Activated naive CD8-positive, alpha-beta T cell treated with anti-CD3 and anti-CD28 coated beads, Interleukin-2, amount 50 U/mL, for 24 hours (primary cell): Measurements from ENCODE around the gene ARHGAP10.

Source experiments
- ATAC-seq: fragments of 150-1000 bp; cut with Tn5 transposase; one replicate; pipeline ENCODE4 v1.10.0; 2021
- DNase-seq: peaks from one replicate; pipeline ENCODE4 v3.0.0; 2021
- H3K27ac Mint-ChIP-seq: one replicate; pipeline ENCODE4 v1.8.0; 2021; ENCODE audit warnings: mild to moderate bottlenecking, mixed read lengths
- H3K27me3 Mint-ChIP-seq: one replicate; pipeline ENCODE4 v1.8.0; 2021; ENCODE audit warnings: mixed read lengths
- H3K36me3 Mint-ChIP-seq: one replicate; pipeline ENCODE4 v1.8.0; 2021; ENCODE audit warnings: low read depth, mixed read lengths
- H3K4me1 Mint-ChIP-seq: one replicate; pipeline ENCODE4 v1.8.0; 2021; ENCODE audit warnings: mixed read lengths
- H3K4me3 Mint-ChIP-seq: one replicate; pipeline ENCODE4 v1.8.0; 2021; ENCODE audit warnings: mild to moderate bottlenecking, moderate library complexity, mixed read lengths
- H3K9me3 Mint-ChIP-seq: one replicate; pipeline ENCODE4 v1.8.0; 2021; ENCODE audit warnings: mixed read lengths

The ARHGAP10 gene

DNA sequence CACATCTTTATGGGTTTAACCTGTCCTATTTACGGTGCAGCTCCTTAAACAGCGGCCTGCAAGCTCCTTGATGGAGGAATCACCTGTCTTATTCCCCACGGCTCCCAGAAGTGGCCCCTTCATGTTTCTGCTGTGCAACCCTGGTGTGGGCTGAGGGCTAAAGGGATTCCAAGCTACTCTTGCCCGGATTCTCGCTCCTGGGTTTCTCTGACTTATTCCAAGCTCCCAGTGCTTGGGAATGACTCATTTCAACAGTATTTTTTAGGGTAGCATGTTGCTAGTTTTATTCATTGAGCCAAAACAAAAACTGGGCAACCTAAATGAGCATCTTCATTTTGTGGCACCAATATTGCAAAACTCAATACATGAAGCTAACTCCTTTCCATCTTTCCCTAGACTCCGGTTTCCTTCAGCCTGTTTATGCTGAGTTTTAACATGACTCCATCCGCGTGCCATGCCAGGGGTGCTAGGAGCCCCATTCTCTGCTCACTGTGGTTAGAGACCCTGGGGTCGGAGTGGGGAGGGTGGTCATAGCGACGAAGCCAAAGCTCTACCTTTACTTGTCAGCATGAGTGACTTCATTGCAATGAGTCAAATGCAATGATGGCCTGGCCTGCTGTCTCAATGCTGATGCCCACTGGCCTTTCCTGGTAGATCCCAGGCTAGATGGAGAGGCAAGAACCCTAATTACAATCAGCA lies 360.6 kb downstream of the ARHGAP10 start:
- peaks cover 11% of the 10 kb centered on the region for H3K36me3 Mint-ChIP-seq
- H3K4me1 Mint-ChIP-seq: peaks cover 1% of the 10 kb centered on the region
- no peak overlapping the region for H3K4me3 Mint-ChIP-seq
- ATAC-seq (no peak), DNase-seq (no peak)
- no peaks in the 10 kb centered on the region for H3K27me3 Mint-ChIP-seq
- no peak overlapping the region for H3K27ac Mint-ChIP-seq
- no peaks in the 10 kb centered on the region for H3K9me3 Mint-ChIP-seq

DNA sequence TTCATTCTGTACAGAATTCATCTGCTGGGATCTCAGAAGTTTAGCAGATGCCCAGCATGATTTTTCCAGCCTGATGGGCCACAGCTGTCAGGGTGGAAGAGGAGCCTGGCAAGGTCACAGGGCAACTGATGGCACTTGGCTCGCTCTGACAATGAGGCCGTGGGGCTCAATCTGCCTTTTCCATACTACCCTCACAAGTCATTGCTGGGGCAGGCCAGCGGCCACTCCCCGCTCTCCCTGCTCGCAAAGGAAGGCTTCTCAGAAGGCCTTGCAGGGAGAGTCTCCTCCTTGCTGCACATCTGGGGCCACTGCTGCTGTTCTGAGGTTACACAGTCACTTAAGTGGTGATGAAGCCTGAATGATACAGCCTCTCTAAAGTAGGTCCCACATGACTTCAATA lies 361.2 kb downstream of the ARHGAP10 start:
- H3K9me3 Mint-ChIP-seq: no peaks in the 10 kb centered on the region
- H3K36me3 Mint-ChIP-seq: peaks cover 10% of the 10 kb centered on the region
- no peaks in the 10 kb centered on the region for H3K27me3 Mint-ChIP-seq
- DNase-seq (no peak), ATAC-seq (no peak)
- no peak overlapping the region for H3K27ac Mint-ChIP-seq
- H3K4me1 Mint-ChIP-seq: peaks cover 1% of the 10 kb centered on the region
- no peak overlapping the region for H3K4me3 Mint-ChIP-seq

DNA sequence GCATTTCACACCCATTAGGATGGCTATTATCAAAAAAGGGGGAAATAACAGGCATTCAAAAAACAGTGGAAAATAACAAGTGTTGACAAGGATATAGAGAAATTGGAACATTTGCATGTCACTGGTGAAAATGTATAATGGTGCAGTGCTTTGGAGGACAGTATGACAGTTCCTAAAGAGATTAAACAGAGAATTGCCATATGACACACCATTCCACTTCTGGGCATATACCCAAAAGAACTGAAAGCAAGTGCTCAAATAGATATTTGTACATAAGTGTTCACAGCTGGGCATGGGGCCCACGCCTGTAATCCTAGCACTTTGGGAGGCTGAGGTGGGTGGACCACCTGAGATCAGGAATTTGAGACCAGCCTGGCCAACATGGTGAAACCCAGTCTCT lies 362.3 kb downstream of the ARHGAP10 start:
- no peak for ATAC-seq
- peaks cover 5% of the 10 kb centered on the region for H3K36me3 Mint-ChIP-seq
- no peak for DNase-seq
- no peaks in the 10 kb centered on the region for H3K27me3 Mint-ChIP-seq
- H3K27ac Mint-ChIP-seq: no peak overlapping the region
- peaks cover 1% of the 10 kb centered on the region for H3K4me1 Mint-ChIP-seq
- no peak overlapping the region for H3K4me3 Mint-ChIP-seq
- H3K9me3 Mint-ChIP-seq: no peaks in the 10 kb centered on the region

DNA sequence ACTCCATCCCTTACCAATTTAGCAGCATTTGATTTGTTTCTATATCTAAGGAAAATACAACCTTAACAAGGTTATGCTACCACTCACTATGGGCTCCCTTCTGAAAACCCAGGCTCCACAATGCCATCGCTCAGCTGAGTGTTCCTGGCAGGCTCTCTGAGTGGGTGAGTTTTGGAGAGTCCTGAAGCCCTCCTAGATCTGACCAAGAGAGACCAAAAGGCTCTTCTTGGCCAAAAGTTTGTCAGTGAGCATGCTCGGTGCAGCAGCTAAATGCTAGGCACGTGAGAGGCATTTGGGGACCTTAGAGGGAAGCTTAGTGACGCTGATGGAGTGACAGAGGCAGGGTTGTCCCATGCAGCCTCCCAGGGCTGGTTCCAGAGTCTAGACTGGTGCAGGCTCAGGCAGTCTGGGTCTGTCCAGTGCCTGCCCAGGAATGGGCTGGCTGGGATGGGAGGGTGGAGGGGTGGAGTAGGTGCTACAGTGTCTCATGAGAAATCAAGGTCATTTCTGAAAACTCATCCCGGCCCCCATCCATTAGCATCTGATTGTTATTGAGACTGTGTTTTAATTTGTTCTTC lies 363.5 kb downstream of the ARHGAP10 start:
- ATAC-seq (no peak), DNase-seq (no peak)
- H3K27me3 Mint-ChIP-seq: no peaks in the 10 kb centered on the region
- H3K36me3 Mint-ChIP-seq: peaks cover 5% of the 10 kb centered on the region
- H3K9me3 Mint-ChIP-seq: no peaks in the 10 kb centered on the region
- peaks cover 1% of the 10 kb centered on the region for H3K4me1 Mint-ChIP-seq
- H3K27ac Mint-ChIP-seq: no peak overlapping the region
- H3K4me3 Mint-ChIP-seq: no peak overlapping the region

DNA sequence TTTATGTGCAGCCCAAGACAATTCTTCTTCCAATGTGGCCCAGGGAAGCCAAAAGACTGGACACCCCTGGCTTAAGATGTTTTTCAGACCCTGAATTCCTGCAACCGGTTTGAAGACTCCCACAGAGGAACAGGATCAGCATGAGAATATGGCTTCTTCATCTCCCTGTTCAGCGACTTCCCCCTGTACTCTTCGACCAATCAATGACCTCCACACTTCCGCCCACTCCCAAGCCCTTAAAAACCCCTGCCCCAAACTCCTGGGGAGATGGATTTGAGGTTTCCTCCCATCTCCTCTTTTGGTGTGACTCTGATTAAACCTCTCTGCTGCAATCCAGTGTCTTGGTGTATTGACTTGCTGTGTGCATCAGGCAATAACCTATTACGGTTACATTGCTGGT lies 365.9 kb downstream of the ARHGAP10 start:
- Mint-ChIP-seq H3K36me3 (peaks cover 5% of the 10 kb centered on the region), H3K27ac (no peak overlapping the region), H3K4me3 (no peak overlapping the region), H3K4me1 (peaks cover 17% of the 10 kb centered on the region), H3K9me3 (no peaks in the 10 kb centered on the region), H3K27me3 (no peaks in the 10 kb centered on the region)
- ATAC-seq: no peak
- DNase-seq: no peak

DNA sequence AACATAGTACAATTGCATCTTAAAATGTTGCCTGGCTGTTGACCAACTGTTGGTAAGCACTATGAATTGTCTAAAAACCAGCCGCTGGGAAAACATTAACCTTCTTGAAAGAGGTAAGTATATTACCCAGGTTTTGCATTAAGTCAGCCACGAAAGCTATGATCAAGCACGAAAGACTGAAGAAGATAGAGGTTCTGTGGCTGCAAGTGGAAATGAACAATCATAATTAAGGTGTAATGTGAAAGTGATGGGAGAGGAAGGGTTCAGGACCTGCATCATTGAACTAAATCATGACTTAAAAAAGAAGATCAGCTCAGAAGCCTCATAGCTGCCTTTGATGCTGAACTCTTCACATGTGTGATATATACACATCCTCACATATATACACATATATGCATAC lies 369.3 kb downstream of the ARHGAP10 start:
- Mint-ChIP-seq H3K4me3 (no peak overlapping the region), H3K36me3 (peaks cover 10% of the 10 kb centered on the region), H3K27ac (no peak overlapping the region), H3K27me3 (no peaks in the 10 kb centered on the region), H3K9me3 (no peaks in the 10 kb centered on the region), H3K4me1 (peaks cover 37% of the 10 kb centered on the region)
- DNase-seq (no peak), ATAC-seq (peak; percentile 49)

DNA sequence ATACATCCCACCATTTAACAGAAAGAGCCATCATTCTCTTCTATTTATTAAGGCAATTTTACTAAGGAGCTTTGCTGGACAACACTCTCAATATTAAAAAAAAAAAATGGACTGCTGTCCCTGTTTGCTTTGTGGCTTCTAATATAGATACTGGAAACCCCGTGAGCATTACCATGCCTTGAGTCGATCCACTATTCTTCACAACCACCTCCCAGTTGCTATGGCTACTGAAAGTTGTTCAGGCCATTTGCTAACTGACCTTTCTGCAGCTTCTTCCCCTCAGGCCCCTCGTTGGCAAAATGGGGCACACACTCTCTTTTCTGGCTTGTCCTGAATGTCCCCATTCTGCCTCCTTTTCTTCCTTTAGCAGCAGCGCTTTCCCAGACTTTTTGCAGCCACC lies 369.9 kb downstream of the ARHGAP10 start:
- Mint-ChIP-seq H3K36me3 (peaks cover 10% of the 10 kb centered on the region), H3K4me3 (no peak overlapping the region), H3K4me1 (peaks cover 37% of the 10 kb centered on the region), H3K27me3 (no peaks in the 10 kb centered on the region), H3K9me3 (no peaks in the 10 kb centered on the region), H3K27ac (no peak overlapping the region)
- no peak for DNase-seq
- ATAC-seq: no peak

DNA sequence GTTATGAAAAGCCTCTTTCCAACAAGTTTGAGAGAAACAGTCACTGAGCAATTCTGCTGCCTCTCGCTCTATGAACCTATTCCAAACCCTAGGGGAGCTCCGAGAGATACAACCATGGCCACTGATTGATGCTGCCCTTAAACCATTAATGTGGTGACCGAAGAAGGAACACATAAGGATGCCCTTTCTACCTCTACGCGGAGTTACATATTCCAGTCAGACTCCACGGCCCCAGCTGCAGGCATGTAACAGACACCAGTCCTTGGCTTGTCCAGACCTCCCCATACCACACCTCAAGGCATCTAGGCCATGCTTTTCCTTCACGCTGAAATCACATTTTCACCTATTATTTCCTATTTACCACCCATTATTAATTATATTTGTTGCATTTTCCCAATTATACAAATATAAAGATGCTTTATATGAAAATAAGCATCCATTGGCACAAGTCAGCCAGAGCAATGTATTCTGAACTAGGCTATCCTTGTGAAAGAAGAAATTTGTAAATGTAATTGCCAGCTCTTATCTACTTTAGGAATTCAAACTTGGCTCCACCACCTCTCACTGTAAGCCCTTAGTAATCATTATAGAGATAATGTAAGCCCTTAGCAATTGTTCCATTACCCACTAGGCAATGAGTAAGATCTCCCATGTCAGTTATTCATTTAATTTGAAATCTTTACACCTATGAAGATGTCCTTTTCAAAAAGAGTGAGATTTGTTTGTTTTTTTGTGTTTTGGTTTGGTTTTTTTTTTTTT lies 371.9 kb downstream of the ARHGAP10 start:
- H3K36me3 Mint-ChIP-seq: peaks cover 14% of the 10 kb centered on the region
- no peaks in the 10 kb centered on the region for H3K9me3 Mint-ChIP-seq
- H3K27ac Mint-ChIP-seq: no peak overlapping the region
- H3K27me3 Mint-ChIP-seq: no peaks in the 10 kb centered on the region
- peaks cover 37% of the 10 kb centered on the region for H3K4me1 Mint-ChIP-seq
- DNase-seq (no peak), ATAC-seq (no peak)
- no peak overlapping the region for H3K4me3 Mint-ChIP-seq

DNA sequence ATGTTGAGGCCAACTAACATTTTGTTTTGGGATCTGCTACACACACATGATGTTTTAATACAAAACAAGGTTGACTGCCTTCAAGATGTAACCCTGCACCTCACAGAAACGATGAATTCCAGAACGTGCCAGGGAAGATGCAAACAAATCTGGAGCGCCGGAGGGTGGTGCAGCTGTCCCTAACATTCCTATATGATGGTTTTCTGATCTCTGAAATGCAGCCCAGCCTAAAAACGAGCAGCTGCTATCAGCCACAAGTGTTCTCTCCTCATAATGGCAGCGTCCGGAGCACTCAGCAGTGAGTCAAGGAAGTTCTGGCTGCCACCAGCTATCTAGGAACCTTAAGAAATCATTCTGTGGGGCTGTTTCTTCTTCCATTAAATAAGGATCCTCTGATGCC lies 376.9 kb downstream of the ARHGAP10 start:
- H3K36me3 Mint-ChIP-seq: peaks cover 16% of the 10 kb centered on the region
- ATAC-seq (no peak), DNase-seq (no peak)
- H3K27ac Mint-ChIP-seq: no peak overlapping the region
- H3K9me3 Mint-ChIP-seq: no peaks in the 10 kb centered on the region
- H3K27me3 Mint-ChIP-seq: no peaks in the 10 kb centered on the region
- H3K4me3 Mint-ChIP-seq: no peak overlapping the region
- H3K4me1 Mint-ChIP-seq: peaks cover 41% of the 10 kb centered on the region

DNA sequence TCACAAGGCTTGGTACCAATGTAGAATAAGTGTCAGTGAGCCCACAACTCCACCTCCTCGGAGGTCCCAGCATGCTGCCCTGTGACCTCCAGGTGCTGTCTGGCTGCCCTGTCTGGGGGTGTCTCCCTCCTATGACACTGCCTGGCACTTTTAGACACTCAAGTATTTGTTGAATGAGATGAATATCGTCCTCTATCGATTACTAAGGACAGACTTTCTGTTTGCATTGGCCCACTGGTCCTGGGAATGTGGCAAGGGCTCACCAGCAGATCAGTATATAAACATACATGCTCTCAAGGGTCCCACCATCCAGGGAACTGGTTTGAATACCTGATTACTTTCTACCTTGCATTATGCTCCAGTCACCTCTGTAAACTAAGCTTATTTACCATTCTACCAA lies 377.3 kb downstream of the ARHGAP10 start:
- Mint-ChIP-seq H3K27ac (no peak overlapping the region), H3K27me3 (no peaks in the 10 kb centered on the region), H3K4me1 (peaks cover 37% of the 10 kb centered on the region), H3K4me3 (no peak overlapping the region), H3K36me3 (peaks cover 16% of the 10 kb centered on the region), H3K9me3 (no peaks in the 10 kb centered on the region)
- ATAC-seq (no peak), DNase-seq (no peak)

DNA sequence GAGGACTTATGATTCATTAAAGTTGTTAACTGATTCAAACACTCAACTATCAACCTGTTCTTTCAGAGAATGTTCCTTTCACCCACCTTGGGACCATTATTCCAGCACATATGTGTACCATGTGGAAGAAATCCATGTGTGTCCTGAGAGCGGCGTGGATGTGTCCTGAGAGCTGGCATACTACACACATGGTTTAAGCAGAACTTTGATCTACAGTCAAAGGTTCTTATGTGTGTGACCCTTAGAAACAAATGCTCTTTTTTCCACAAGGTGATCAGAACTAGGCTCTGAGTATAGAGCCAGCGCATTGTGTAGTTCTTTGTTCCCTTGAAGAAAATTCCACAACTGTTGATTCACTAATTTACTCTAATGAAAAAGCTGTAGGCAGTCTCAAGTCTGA lies 378.3 kb downstream of the ARHGAP10 start:
- no peak for ATAC-seq
- Mint-ChIP-seq H3K4me1 (peaks cover 28% of the 10 kb centered on the region), H3K27ac (no peak overlapping the region), H3K36me3 (peaks cover 16% of the 10 kb centered on the region), H3K9me3 (no peaks in the 10 kb centered on the region), H3K4me3 (no peak overlapping the region), H3K27me3 (no peaks in the 10 kb centered on the region)
- no peak for DNase-seq

DNA sequence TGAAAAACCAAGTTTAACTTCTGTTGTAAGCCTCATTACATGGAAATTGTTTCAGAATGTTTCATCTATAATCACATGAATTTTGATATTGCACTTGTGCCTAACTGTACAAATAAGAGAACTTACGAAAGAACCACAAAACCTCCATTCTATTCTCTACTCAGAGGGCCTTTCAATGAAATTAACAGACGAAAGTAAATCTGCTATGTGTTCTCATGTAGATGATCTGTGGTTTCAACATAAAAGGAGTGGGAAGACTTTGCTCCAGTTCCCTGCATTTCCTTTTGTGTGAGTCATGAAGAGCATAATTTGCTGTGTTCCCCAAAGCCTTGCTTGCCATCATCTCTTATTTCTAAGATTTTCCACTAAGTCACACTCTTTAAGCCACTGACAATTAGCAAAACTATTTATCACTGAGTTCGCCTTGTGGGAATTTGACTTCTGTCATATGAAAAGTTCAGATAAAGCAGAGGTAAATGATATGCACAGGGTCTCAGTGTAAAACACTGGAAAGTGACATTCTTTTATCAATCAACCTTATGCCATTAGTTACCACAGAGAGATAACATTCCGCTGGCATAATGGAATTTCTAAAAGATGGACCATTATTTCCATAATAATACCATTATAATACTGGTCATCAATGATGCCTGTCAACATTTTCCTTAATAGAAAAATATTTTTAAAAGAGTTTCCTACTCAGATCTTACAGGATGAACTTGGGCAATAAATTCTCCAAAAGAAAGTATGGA lies 380.5 kb downstream of the ARHGAP10 start:
- no peak overlapping the region for H3K4me3 Mint-ChIP-seq
- H3K27me3 Mint-ChIP-seq: no peaks in the 10 kb centered on the region
- ATAC-seq: peak; percentile 92
- no peaks in the 10 kb centered on the region for H3K9me3 Mint-ChIP-seq
- peaks cover 27% of the 10 kb centered on the region for H3K4me1 Mint-ChIP-seq
- DNase-seq: no peak
- H3K27ac Mint-ChIP-seq: peak overlapping the region; percentile 44
- H3K36me3 Mint-ChIP-seq: peaks cover 5% of the 10 kb centered on the region

DNA sequence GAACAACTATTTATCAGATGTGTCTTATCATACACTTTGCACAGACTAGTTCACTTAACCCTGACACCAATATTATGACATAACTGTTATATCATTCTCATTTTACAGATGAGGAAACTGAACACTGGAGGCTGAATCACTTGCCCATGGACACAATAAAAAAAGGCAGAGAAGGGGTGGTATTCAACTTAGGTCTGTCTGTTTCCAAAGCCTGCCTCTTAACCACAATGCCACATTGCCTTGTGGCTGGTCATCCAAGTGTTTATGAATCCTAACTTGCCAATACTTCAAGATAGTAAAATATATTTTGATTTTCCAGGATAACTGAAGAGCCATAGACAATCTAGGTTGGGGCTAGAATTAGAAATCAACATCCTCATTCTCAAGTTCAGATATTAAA lies 382.5 kb downstream of the ARHGAP10 start:
- Mint-ChIP-seq H3K27ac (no peak overlapping the region), H3K4me1 (peaks cover 27% of the 10 kb centered on the region), H3K4me3 (no peak overlapping the region), H3K9me3 (no peaks in the 10 kb centered on the region), H3K36me3 (peaks cover 7% of the 10 kb centered on the region), H3K27me3 (no peaks in the 10 kb centered on the region)
- ATAC-seq (no peak), DNase-seq (no peak)

DNA sequence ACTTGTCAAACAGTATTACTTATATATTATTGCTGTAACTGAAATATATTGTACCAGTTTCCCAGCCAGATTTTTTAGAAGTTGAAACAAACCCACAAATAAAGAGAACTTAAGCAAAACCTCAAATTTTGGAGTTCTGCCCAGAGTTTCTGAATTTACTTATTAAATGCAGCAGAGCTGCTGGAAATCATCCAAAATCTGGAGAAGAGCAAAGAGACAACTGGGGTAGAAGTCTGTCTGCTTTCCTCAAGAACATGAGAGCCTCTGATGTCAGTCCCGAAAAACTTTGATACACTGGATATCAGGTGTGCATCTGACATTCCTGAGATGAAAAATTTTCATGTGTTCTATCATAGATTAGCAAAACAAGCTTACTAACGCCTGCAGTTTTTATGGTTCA lies 384.4 kb downstream of the ARHGAP10 start:
- DNase-seq (no peak), ATAC-seq (no peak)
- Mint-ChIP-seq H3K9me3 (no peaks in the 10 kb centered on the region), H3K27ac (no peak overlapping the region), H3K4me3 (no peak overlapping the region), H3K36me3 (peaks cover 15% of the 10 kb centered on the region), H3K27me3 (no peaks in the 10 kb centered on the region), H3K4me1 (peaks cover 20% of the 10 kb centered on the region)

DNA sequence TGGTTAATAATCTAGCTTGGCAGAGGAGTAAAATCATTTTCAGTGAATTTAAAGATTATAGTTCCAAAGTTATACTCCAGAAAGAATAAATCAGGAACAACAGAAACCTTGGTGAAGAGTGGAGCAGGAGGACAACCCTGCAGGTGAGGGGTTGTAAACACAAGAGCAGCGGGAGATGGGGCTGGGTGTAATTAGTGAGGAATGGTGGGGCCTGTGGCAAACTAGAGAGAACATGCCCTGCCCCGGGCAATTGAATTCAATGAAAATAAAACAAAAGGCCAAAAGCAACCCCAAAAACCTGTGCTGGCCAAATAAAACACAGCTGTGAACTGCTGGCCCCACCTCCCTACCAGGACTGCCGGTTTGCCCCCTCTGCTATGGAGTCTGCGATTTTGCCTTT lies 385.1 kb downstream of the ARHGAP10 start:
- no peak for DNase-seq
- no peak overlapping the region for H3K4me3 Mint-ChIP-seq
- H3K36me3 Mint-ChIP-seq: peaks cover 15% of the 10 kb centered on the region

More for the DNA sequence above, 385.1 kb downstream of the ARHGAP10 start:
- peaks cover 14% of the 10 kb centered on the region for H3K4me1 Mint-ChIP-seq
- peaks cover 2% of the 10 kb centered on the region for H3K9me3 Mint-ChIP-seq
- no peak overlapping the region for H3K27ac Mint-ChIP-seq
- H3K27me3 Mint-ChIP-seq: no peaks in the 10 kb centered on the region
- no peak for ATAC-seq
